UCSD-AML1 (cell line): Measurements from ENCODE around the gene NID1.
"Not testable (repeated sequence)": the region's sequence is repeated elsewhere in the genome, so short reads cannot be mapped to it uniquely, and the experiment has no call there.

Experiments used
- DNase-seq: peaks from one replicate; lab custom pipeline; 2025; ENCODE audit not compliant: unreplicated experiment; lab: John Stamatoyannopoulos, UW

The NID1 gene

GRCh38 chr1:235999259-235999925 lies 65.5 kb downstream of the NID1 start:
- no peak for DNase-seq

- no peak for DNase-seq
Observed at GRCh38 chr1:235998812-235999211, 66.1 kb downstream of the NID1 start.

- no peak for DNase-seq
Observed at GRCh38 chr1:235997931-235998330, 67.0 kb downstream of the NID1 start.

- no peak for DNase-seq
Observed at GRCh38 chr1:235997049-235997448, 67.8 kb downstream of the NID1 start.

GRCh38 chr1:235996048-235996785 lies 68.7 kb downstream of the NID1 start:
- DNase-seq, result no peak

GRCh38 chr1:235995511-235995910 lies 69.4 kb downstream of the NID1 start:
- DNase-seq, result no peak

- no peak for DNase-seq
Observed at GRCh38 chr1:235993652-235994051, 71.2 kb downstream of the NID1 start.

GRCh38 chr1:235992868-235993267 lies 72.0 kb downstream of the NID1 start:
- no peak for DNase-seq

- DNase-seq, result no peak
Observed at GRCh38 chr1:235992346-235992745, 72.5 kb downstream of the NID1 start.

- DNase-seq, result no peak
Observed at GRCh38 chr1:235990330-235990795, 74.5 kb downstream of the NID1 start.

- DNase-seq, result no peak
Observed at GRCh38 chr1:235989105-235989504, 75.8 kb downstream of the NID1 start.

- no peak for DNase-seq
Observed at GRCh38 chr1:235986869-235987268, 78.0 kb downstream of the NID1 start.

- DNase-seq, result no peak
Observed at GRCh38 chr1:235984041-235984825, 80.7 kb downstream of the NID1 start.

- DNase-seq, result no peak
Observed at GRCh38 chr1:235980976-235981375, 83.9 kb downstream of the NID1 start.

- no peak for DNase-seq
Observed at GRCh38 chr1:235979716-235980333, 85.1 kb downstream of the NID1 start.

- no peak for DNase-seq
Observed at GRCh38 chr1:235979176-235979575, 85.7 kb downstream of the NID1 start.

- DNase-seq, result no peak
Observed at GRCh38 chr1:235976490-235976889, 88.4 kb downstream of the NID1 start.

GRCh38 chr1:235974616-235975015 lies 90.3 kb downstream of the NID1 start:
- no peak for DNase-seq

GRCh38 chr1:235972691-235973090 lies 92.2 kb downstream of the NID1 start:
- not testable (repeated sequence) for DNase-seq

- DNase-seq, result no peak
Observed at GRCh38 chr1:235972311-235972689, 92.6 kb downstream of the NID1 start.

GRCh38 chr1:235971571-235972310 lies 93.1 kb downstream of the NID1 start:
- DNase-seq, result peak; percentile 81
